SK-N-SH treated with all-trans-retinoic acid at 6 μM for 48 hours (cell line): ENCODE data around the gene CHST8.

Source experiments
- ATAC-seq: fragments of 200-7000 bp; cut with Tn5 transposase; 3 replicates; pipeline ENCODE4 v1.9.1; 2020; ENCODE audit warnings: mild to moderate bottlenecking, moderate library complexity
- ARNTL ChIP-seq: fragments of 450-650 bp; formaldehyde crosslinking; IDR thresholded peaks from 2 replicates; pipeline ENCODE4 v1.5.0; 2020; ENCODE audit warnings: low read depth, mild to moderate bottlenecking, moderate library complexity, borderline replicate concordance
- BACH2 ChIP-seq: fragments of 250-450 bp; sonication (Bioruptor Pico); IDR thresholded peaks from 2 replicates; pipeline ENCODE4 v1.9.0; 2021; ENCODE audit warnings: mild to moderate bottlenecking, borderline replicate concordance
- CREB5 ChIP-seq: fragments of 250-450 bp; sonication (Bioruptor Pico); IDR thresholded peaks from 2 replicates; pipeline ENCODE4 v1.5.1; 2020; ENCODE audit warnings: low read depth, mild to moderate bottlenecking, moderate library complexity
- CSDC2 ChIP-seq: fragments of 250-450 bp; sonication (Bioruptor Pico); IDR thresholded peaks from 2 replicates; pipeline ENCODE4 v1.5.0; 2020; ENCODE audit warnings: mild to moderate bottlenecking, moderate library complexity
- ESRRG ChIP-seq: fragments of 250-450 bp; sonication (Bioruptor Pico); IDR thresholded peaks from 2 replicates; pipeline ENCODE4 v1.6.1; 2021; ENCODE audit warnings: mild to moderate bottlenecking
- OSR1 ChIP-seq: fragments of 250-450 bp; sonication (Bioruptor Pico); IDR thresholded peaks from 2 replicates; pipeline ENCODE4 v1.8.0; 2022; ENCODE audit warnings: moderate library complexity, mild to moderate bottlenecking, inconsistent platforms
- POU6F1 ChIP-seq: fragments of 250-450 bp; sonication (Bioruptor Pico); IDR thresholded peaks from 2 replicates; pipeline ENCODE4 v1.8.0; 2021; ENCODE audit warnings: low read depth, mild to moderate bottlenecking, moderate library complexity, borderline replicate concordance
- PPARA ChIP-seq: fragments of 250-450 bp; sonication (Bioruptor Pico); IDR thresholded peaks from 2 replicates; pipeline ENCODE4 v1.5.0; 2020; ENCODE audit warnings: mild to moderate bottlenecking, borderline replicate concordance
- SNAI2 ChIP-seq: fragments of 250-450 bp; sonication (Bioruptor Pico); IDR thresholded peaks from 2 replicates; pipeline ENCODE4 v1.5.0; 2020; ENCODE audit warnings: mild to moderate bottlenecking, moderate library complexity
- TCF4 ChIP-seq: fragments of 250-450 bp; sonication (Bioruptor Pico); IDR thresholded peaks from 2 replicates; pipeline ENCODE4 v1.8.0; 2021; ENCODE audit warnings: mild to moderate bottlenecking, moderate library complexity, borderline replicate concordance
- TOX ChIP-seq: fragments of 250-450 bp; sonication (Bioruptor Pico); IDR thresholded peaks from 2 replicates; pipeline ENCODE4 v1.8.0; 2021; ENCODE audit warnings: mild to moderate bottlenecking, moderate library complexity, borderline replicate concordance
- TSHZ2 ChIP-seq: fragments of 250-450 bp; sonication (Bioruptor Pico); IDR thresholded peaks from 2 replicates; pipeline ENCODE4 v1.5.0; 2020; ENCODE audit warnings: mild to moderate bottlenecking, moderate library complexity
- ZC3H10 ChIP-seq: fragments of 250-450 bp; sonication (Bioruptor Pico); IDR thresholded peaks from 2 replicates; pipeline ENCODE4 v1.5.1; 2021; ENCODE audit warnings: mild to moderate bottlenecking, moderate library complexity
- ZFP30 ChIP-seq: fragments of 450-650 bp; formaldehyde crosslinking; IDR thresholded peaks from 2 replicates; pipeline ENCODE4 v1.5.0; 2022; ENCODE audit warnings: mild to moderate bottlenecking, moderate library complexity
- ZNF565 ChIP-seq: fragments of 450-650 bp; formaldehyde crosslinking; conservative IDR thresholded peaks from 2 replicates; pipeline ENCODE4 v1.5.0; 2020; ENCODE audit warnings: low read depth, mild to moderate bottlenecking, moderate library complexity
- ZNF70 ChIP-seq: fragments of 450-650 bp; formaldehyde crosslinking; IDR thresholded peaks from 2 replicates; pipeline ENCODE4 v1.5.0; 2020; ENCODE audit warnings: mild to moderate bottlenecking, moderate library complexity
- ZNF8 ChIP-seq: fragments of 450-650 bp; formaldehyde crosslinking; IDR thresholded peaks from 2 replicates; pipeline ENCODE4 v1.5.0; 2020; ENCODE audit warnings: mild to moderate bottlenecking, moderate library complexity
- TF ChIP-seq, protein P1 (sequence below): fragments of 250-450 bp; sonication (Bioruptor Pico); IDR thresholded peaks from 2 replicates; pipeline ENCODE4 v1.5.1; 2021; ENCODE audit warnings: mild to moderate bottlenecking, moderate library complexity

The CHST8 gene

DNA sequence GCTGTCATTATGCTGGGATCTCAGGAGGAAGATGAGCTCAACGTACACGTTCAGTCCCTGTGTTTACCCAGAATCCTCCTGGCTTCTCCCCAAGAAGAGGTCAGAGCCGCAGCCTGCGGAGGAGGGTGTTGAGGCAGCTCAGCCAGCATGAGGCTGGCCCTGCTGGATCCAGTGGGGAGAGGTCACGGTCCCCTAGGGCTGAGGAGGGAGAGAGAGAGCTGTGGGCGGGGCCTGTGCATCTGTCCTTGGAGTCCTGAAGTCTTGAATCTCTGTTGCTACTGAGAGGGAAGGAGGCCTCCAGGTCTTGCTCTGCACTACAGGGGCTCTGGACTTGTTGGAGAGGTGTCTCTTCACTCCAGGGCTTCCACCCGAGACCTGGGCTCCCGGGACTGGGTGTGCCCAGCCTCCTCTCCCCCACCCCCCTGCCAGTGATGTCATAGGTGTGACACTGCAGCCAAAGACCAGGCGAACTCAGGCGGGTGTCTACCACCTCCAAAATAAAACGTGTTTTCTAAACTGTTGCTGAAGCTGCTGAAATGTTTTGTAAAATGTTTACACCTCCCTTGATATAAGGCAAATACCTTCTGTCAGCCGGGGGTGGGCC, 97.0 kb downstream of the CHST8 start:
- no peak for ATAC-seq
- TF ChIP-seq TCF4 (CRISPR knock-in tag) = no peak
- no peak for TF ChIP-seq ZFP30
- TF ChIP-seq CREB5 (CRISPR knock-in tag) = no peak

- TF ChIP-seq ARNTL (CRISPR knock-in tag) = no peak
- TF ChIP-seq CREB5 (CRISPR knock-in tag) = no peak
- TF ChIP-seq ZNF70 (CRISPR knock-in tag) = no peak
- no peak for TF ChIP-seq TOX (CRISPR knock-in tag)
- no peak for TF ChIP-seq POU6F1 (CRISPR knock-in tag)
- TF ChIP-seq SNAI2 = no peak
- no peak for TF ChIP-seq BACH2 (CRISPR knock-in tag)
- TF ChIP-seq ZFP30 = no peak
- TF ChIP-seq ZC3H10 = no peak
- no peak for TF ChIP-seq CSDC2
- ATAC-seq = no peak
Measured at GRCh38 chr19:33719366-33720154, 97.8 kb downstream of the CHST8 start.

DNA sequence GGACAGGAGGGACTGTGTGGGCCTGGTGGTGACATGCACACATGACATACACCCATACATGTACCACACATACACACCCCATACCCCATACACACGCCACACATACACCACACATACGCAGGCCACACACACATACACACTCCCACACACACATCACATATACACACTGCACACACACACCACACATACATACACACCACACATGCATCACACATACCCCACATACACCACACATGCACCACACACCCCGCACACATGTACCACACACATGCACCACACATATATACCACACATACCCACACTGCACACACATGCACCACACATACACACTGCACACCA, 98.4 kb downstream of the CHST8 start:
- TF ChIP-seq POU6F1 (CRISPR knock-in tag) (no peak), ZC3H10 (no peak), OSR1 (CRISPR knock-in tag) (no peak), PPARA (CRISPR knock-in tag) (no peak), TCF4 (CRISPR knock-in tag) (no peak), TSHZ2 (CRISPR knock-in tag) (no peak), ZFP30 (no peak), ESRRG (CRISPR knock-in tag) (no peak), TOX (CRISPR knock-in tag) (no peak), ZNF8 (CRISPR knock-in tag) (no peak), SNAI2 (no peak), ZNF565 (no peak)
- TF ChIP-seq, protein P1, sequence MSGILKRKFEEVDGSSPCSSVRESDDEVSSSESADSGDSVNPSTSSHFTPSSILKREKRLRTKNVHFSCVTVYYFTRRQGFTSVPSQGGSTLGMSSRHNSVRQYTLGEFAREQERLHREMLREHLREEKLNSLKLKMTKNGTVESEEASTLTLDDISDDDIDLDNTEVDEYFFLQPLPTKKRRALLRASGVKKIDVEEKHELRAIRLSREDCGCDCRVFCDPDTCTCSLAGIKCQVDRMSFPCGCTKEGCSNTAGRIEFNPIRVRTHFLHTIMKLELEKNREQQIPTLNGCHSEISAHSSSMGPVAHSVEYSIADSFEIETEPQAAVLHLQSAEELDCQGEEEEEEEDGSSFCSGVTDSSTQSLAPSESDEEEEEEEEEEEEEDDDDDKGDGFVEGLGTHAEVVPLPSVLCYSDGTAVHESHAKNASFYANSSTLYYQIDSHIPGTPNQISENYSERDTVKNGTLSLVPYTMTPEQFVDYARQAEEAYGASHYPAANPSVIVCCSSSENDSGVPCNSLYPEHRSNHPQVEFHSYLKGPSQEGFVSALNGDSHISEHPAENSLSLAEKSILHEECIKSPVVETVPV (CRISPR knock-in tag) = no peak
- TF ChIP-seq, all 23 proteins: peak for 0
- ATAC-seq = no peak
